SK-N-SH treated with all-trans-retinoic acid at 6 μM for 48 hours (cell line): ENCODE results near the gene P2RY14.

Source experiments
- ARNTL ChIP-seq: fragments of 450-650 bp; formaldehyde crosslinking; IDR thresholded peaks from 2 replicates; pipeline ENCODE4 v1.5.0; 2020; ENCODE audit warnings: low read depth, mild to moderate bottlenecking, moderate library complexity, borderline replicate concordance
- ISL1 ChIP-seq: fragments of 250-450 bp; sonication (Bioruptor Pico); IDR thresholded peaks from 2 replicates; pipeline ENCODE4 v2.1.2; 2022; ENCODE audit warnings: mild to moderate bottlenecking, moderate library complexity
- RARB ChIP-seq: fragments of 250-450 bp; sonication (Bioruptor Pico); IDR thresholded peaks from 2 replicates; pipeline ENCODE4 v1.8.0; 2021; ENCODE audit warnings: mild to moderate bottlenecking, moderate library complexity
- SNAI2 ChIP-seq: fragments of 250-450 bp; sonication (Bioruptor Pico); IDR thresholded peaks from 2 replicates; pipeline ENCODE4 v1.5.0; 2020; ENCODE audit warnings: mild to moderate bottlenecking, moderate library complexity
- TCF4 ChIP-seq: fragments of 250-450 bp; sonication (Bioruptor Pico); IDR thresholded peaks from 2 replicates; pipeline ENCODE4 v1.8.0; 2021; ENCODE audit warnings: mild to moderate bottlenecking, moderate library complexity, borderline replicate concordance
- TOX ChIP-seq: fragments of 250-450 bp; sonication (Bioruptor Pico); IDR thresholded peaks from 2 replicates; pipeline ENCODE4 v1.8.0; 2021; ENCODE audit warnings: mild to moderate bottlenecking, moderate library complexity, borderline replicate concordance
- ZC3H10 ChIP-seq: fragments of 250-450 bp; sonication (Bioruptor Pico); IDR thresholded peaks from 2 replicates; pipeline ENCODE4 v1.5.1; 2021; ENCODE audit warnings: mild to moderate bottlenecking, moderate library complexity
- ZFP3 ChIP-seq: fragments of 250-450 bp; sonication (Bioruptor Pico); IDR thresholded peaks from 2 replicates; pipeline ENCODE4 v1.5.0; 2020; ENCODE audit warnings: mild to moderate bottlenecking, moderate library complexity
- ZFP30 ChIP-seq: fragments of 450-650 bp; formaldehyde crosslinking; IDR thresholded peaks from 2 replicates; pipeline ENCODE4 v1.5.0; 2022; ENCODE audit warnings: mild to moderate bottlenecking, moderate library complexity
- ZNF565 ChIP-seq: fragments of 450-650 bp; formaldehyde crosslinking; conservative IDR thresholded peaks from 2 replicates; pipeline ENCODE4 v1.5.0; 2020; ENCODE audit warnings: low read depth, mild to moderate bottlenecking, moderate library complexity
- ZNF8 ChIP-seq: fragments of 450-650 bp; formaldehyde crosslinking; IDR thresholded peaks from 2 replicates; pipeline ENCODE4 v1.5.0; 2020; ENCODE audit warnings: mild to moderate bottlenecking, moderate library complexity
- TF ChIP-seq, protein P1 (sequence below): fragments of 250-450 bp; sonication (Bioruptor Pico); IDR thresholded peaks from 2 replicates; pipeline ENCODE4 v1.5.1; 2020; ENCODE audit warnings: low read depth, mild to moderate bottlenecking, moderate library complexity
- TF ChIP-seq, protein P2 (sequence below): fragments of 250-450 bp; sonication (Bioruptor Pico); IDR thresholded peaks from 2 replicates; pipeline ENCODE4 v1.8.0; 2020; ENCODE audit warnings: mild to moderate bottlenecking, moderate library complexity, borderline replicate concordance
- TF ChIP-seq, protein P3 (sequence below): fragments of 250-450 bp; sonication (Bioruptor Pico); IDR thresholded peaks from 2 replicates; pipeline ENCODE4 v1.8.0; 2021; ENCODE audit warnings: low read depth, mild to moderate bottlenecking, moderate library complexity, borderline replicate concordance

DNA sequence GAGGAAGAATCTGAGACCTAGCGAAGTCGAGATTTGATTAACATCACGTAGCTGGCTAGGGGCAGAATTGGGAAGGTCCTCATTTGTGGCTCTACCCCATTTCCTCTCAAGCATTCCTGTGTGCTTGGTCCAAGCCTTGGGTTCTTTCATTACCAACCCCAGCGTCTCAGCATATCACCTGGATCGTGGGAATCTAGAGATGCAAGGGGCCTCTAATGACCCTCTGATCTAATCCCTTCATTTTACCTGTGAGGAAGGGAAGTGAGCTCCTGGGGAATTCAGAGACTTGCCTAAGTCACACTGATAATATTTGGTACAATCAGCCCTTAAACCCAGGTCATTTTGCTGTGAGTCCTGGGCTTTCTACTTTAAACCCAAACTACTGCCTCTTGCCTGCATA is 36.3 kb upstream of the P2RY14 start:
- no peak for TF ChIP-seq ISL1 (CRISPR knock-in tag)
- TF ChIP-seq TCF4 (CRISPR knock-in tag) = no peak
- no peak for TF ChIP-seq ZFP3 (CRISPR knock-in tag)
- no peak for TF ChIP-seq TOX (CRISPR knock-in tag)
- no peak for TF ChIP-seq ZFP30 (CRISPR knock-in tag)
- TF ChIP-seq ZNF565 (CRISPR knock-in tag) = no peak
- TF ChIP-seq, protein P1, sequence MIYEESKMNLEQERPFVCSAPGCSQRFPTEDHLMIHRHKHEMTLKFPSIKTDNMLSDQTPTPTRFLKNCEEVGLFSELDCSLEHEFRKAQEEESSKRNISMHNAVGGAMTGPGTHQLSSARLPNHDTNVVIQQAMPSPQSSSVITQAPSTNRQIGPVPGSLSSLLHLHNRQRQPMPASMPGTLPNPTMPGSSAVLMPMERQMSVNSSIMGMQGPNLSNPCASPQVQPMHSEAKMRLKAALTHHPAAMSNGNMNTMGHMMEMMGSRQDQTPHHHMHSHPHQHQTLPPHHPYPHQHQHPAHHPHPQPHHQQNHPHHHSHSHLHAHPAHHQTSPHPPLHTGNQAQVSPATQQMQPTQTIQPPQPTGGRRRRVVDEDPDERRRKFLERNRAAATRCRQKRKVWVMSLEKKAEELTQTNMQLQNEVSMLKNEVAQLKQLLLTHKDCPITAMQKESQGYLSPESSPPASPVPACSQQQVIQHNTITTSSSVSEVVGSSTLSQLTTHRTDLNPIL (CRISPR knock-in tag) = no peak
- no peak for TF ChIP-seq RARB (CRISPR knock-in tag)
- TF ChIP-seq SNAI2 = no peak
- no peak for TF ChIP-seq ZC3H10 (CRISPR knock-in tag)
- no peak for TF ChIP-seq ARNTL (CRISPR knock-in tag)
- TF ChIP-seq, protein P2, sequence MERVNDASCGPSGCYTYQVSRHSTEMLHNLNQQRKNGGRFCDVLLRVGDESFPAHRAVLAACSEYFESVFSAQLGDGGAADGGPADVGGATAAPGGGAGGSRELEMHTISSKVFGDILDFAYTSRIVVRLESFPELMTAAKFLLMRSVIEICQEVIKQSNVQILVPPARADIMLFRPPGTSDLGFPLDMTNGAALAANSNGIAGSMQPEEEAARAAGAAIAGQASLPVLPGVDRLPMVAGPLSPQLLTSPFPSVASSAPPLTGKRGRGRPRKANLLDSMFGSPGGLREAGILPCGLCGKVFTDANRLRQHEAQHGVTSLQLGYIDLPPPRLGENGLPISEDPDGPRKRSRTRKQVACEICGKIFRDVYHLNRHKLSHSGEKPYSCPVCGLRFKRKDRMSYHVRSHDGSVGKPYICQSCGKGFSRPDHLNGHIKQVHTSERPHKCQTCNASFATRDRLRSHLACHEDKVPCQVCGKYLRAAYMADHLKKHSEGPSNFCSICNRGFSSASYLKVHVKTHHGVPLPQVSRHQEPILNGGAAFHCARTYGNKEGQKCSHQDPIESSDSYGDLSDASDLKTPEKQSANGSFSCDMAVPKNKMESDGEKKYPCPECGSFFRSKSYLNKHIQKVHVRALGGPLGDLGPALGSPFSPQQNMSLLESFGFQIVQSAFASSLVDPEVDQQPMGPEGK (CRISPR knock-in tag) = no peak
- TF ChIP-seq, protein P3, sequence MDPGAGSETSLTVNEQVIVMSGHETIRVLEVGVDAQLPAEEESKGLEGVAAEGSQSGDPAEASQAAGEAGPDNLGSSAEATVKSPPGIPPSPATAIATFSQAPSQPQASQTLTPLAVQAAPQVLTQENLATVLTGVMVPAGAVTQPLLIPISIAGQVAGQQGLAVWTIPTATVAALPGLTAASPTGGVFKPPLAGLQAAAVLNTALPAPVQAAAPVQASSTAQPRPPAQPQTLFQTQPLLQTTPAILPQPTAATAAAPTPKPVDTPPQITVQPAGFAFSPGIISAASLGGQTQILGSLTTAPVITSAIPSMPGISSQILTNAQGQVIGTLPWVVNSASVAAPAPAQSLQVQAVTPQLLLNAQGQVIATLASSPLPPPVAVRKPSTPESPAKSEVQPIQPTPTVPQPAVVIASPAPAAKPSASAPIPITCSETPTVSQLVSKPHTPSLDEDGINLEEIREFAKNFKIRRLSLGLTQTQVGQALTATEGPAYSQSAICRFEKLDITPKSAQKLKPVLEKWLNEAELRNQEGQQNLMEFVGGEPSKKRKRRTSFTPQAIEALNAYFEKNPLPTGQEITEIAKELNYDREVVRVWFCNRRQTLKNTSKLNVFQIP (CRISPR knock-in tag) = no peak
- no peak for TF ChIP-seq ZNF8 (CRISPR knock-in tag)
